Measurements from ENCODE around the gene CDC42EP4.

DNA sequence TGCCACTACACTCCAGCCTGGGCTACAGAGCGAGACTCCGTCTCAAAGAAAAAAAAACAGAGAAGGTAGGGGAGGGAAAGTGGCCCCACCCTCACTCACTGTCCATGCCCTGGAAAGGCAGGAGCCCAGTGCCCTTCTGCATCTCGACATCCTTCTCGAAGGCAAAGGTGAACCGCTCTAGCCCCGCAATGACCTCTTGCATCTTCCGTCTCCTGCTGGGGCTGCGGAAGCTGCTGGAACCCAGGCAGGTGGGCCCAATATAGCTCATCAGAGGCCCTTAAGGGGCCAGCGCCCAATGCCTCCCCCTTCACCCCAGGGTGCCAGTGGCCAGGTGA is 50.2 kb downstream of the CDC42EP4 start, which contains the start of gene CPSF4L:
- TF ChIP-seq, protein P1, sequence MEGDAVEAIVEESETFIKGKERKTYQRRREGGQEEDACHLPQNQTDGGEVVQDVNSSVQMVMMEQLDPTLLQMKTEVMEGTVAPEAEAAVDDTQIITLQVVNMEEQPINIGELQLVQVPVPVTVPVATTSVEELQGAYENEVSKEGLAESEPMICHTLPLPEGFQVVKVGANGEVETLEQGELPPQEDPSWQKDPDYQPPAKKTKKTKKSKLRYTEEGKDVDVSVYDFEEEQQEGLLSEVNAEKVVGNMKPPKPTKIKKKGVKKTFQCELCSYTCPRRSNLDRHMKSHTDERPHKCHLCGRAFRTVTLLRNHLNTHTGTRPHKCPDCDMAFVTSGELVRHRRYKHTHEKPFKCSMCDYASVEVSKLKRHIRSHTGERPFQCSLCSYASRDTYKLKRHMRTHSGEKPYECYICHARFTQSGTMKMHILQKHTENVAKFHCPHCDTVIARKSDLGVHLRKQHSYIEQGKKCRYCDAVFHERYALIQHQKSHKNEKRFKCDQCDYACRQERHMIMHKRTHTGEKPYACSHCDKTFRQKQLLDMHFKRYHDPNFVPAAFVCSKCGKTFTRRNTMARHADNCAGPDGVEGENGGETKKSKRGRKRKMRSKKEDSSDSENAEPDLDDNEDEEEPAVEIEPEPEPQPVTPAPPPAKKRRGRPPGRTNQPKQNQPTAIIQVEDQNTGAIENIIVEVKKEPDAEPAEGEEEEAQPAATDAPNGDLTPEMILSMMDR (IDR thresholded peaks at IDR 0.05) = no peak
- TF ChIP-seq POLR2A (IDR thresholded peaks at IDR 0.05) (no peak), EP300 (IDR thresholded peaks at IDR 0.05) (no peak), POLR2AphosphoS5 (IDR thresholded peaks at IDR 0.05) (no peak)

Measured in upper lobe of left lung (tissue), 4 donors.